Measurements from ENCODE around the gene COL4A2. TPM values are rescaled to one million over a fixed set of nuclear protein-coding genes. Genes with fewer than 3 reads are reported as not detected.

Gene COL4A2
- total RNA-seq, 4 donors from 2014 or later: 75.1 to 322 (median 115) TPM

DNA sequence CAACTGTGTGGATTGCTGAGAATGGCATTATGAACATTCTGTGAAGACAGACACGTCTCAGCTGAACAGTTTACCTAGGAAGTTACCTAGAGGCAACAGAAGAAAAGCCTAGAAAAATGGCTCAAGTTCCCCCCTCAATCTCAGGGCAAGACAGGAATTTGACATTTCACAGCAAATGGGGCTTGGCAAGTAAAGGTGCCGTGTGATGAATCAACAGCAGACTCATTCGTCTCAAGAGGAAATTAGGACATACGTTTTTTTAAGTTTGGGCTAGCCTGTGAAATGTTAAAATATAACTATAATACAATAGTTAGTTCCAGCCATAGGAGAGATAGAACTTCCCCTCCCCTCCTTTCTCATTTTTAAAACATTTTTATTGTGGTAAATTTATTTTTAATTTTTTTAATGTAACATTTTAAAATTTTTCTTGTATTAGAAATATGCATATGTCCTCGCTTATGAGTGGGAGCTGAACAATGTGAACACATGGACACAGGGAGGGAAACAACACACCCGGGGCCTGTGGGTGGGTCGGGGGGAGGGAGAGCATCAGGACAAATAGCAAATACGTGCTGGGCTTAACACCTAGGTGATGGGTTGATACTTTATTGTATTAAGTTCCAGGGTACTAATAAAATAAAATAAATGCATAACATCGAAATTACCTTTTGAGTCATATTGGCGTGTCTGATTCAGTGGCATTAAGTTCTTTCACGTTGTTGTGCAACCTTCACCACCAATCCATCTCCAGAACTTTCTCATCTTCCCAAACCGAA is 116.0 kb downstream of the COL4A2 start:
- 60 to 69% methylated on average over 10 to 12 of the region's 12 CpGs for WGBS, 2 donors (ENCODE audit: low coverage in 1 of 2)
- intact Hi-C loops (cut with DNase I; ENCODE audit: low total_unique reads): no loop called here

GRCh38 chr13:110423689-110424302 is 116.7 kb downstream of the COL4A2 start:
- WGBS, 2 donors (ENCODE audit: low coverage in 1 of 2): 75 to 91% methylated on average over 3 to 11 of the region's 11 CpGs
- H3K36me3 ChIP-seq: no peaks in the 10 kb centered on the region
- H3K9me3 ChIP-seq: no peaks in the 10 kb centered on the region
- H3K4me1 ChIP-seq: peaks cover 0 to 22% (median 14%) of the 10 kb centered on the region in 4 donors
- H3K27me3 ChIP-seq: peaks cover 6% of the 10 kb centered on the region
- peak overlapping the region; percentile 6 to 56 (median 44) for H3K27ac ChIP-seq
- no peak for DNase-seq
- intact Hi-C loops (cut with DNase I; ENCODE audit: low total_unique reads) (no loop called here), in situ Hi-C loops (cut with MboI; ENCODE audit: low pct_ligation_motif_present in 1 of 4, low pct_unique_long_range_greater_than_20kb in 1 of 4, low sequenced_read_pairs in 3 of 4) (loop anchor here in 3 of 4 donors (10.0 to 25.0 kb wide), 3 partner anchors 186 to 1461 kb away; no protein-coding TSS in a partner anchor)
- H3K4me3 ChIP-seq: no peak overlapping the region
- TF ChIP-seq EP300 (IDR thresholded peaks at IDR 0.05; ENCODE audit: low read depth) (no peak), POLR2A (IDR thresholded peaks at IDR 0.05) (no peak), CTCF (IDR thresholded peaks at IDR 0.05) (no peak), POLR2AphosphoS5 (IDR thresholded peaks at IDR 0.05) (no peak)

More for the DNA sequence above, 116.0 kb downstream of the COL4A2 start:
- DNase-seq: no peak
- TF ChIP-seq POLR2AphosphoS5 (IDR thresholded peaks at IDR 0.05) (no peak), EP300 (IDR thresholded peaks at IDR 0.05; ENCODE audit: low read depth) (no peak), POLR2A (IDR thresholded peaks at IDR 0.05) (no peak), CTCF (IDR thresholded peaks at IDR 0.05) (no peak)
- Histone ChIP-seq H3K27ac (peak overlapping the region in 3 of 4 donors; percentile 28 to 56 (median 45)), H3K9me3 (no peaks in the 10 kb centered on the region), H3K4me3 (no peak overlapping the region), H3K4me1 (peaks cover 5 to 22% (median 14%) of the 10 kb centered on the region in 4 donors), H3K27me3 (peaks cover 6% of the 10 kb centered on the region), H3K36me3 (no peaks in the 10 kb centered on the region)
- in situ Hi-C loops (cut with MboI; ENCODE audit: low pct_ligation_motif_present in 1 of 4, low pct_unique_long_range_greater_than_20kb in 1 of 4, low sequenced_read_pairs in 3 of 4): loop anchor here in 3 of 4 donors (10.0 to 25.0 kb wide), 3 partner anchors 186 to 1461 kb away; no protein-coding TSS in a partner anchor

DNA sequence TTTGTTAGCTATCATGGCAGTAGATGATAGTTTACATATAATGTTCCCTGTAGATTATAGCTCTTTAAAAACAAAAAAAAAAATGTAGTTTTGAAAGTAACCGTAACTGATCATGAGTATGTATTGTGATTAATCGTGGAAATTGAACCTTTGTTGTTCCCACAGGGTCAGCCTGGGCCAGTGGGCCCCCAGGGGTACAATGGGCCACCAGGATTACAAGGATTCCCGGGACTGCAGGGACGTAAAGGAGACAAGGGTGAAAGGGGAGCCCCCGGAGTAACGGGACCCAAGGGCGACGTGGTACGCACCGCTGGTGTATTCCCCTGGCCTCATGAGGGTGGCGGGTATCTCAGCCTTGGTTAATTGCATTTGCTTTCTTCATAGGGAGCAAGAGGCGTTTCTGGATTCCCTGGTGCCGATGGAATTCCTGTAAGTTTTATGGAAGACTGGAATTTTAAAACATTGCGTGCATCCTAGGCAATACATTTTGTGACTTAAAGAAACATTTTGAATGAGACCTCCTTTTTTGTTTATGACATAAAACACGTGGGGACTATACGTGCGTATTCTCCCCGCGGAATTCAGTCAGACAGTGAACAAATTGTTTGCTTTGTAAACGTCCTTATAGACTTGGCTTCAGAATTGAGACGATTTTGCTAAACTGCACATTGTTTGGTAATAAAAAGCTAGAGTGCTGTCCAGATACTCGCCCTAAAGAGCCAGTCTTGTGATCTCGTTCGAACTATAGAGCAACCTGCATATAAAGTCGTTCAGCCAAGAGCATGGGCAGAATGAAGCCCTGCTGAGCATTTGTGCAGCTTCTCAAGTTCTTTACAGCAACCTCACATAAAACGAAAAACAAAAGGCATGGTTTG is 117.7 kb downstream of the COL4A2 start:
- H3K27me3 ChIP-seq: peaks cover 6% of the 10 kb centered on the region
- TF ChIP-seq POLR2AphosphoS5 (IDR thresholded peaks at IDR 0.05) (no peak), CTCF (IDR thresholded peaks at IDR 0.05) (no peak), POLR2A (IDR thresholded peaks at IDR 0.05) (no peak), EP300 (IDR thresholded peaks at IDR 0.05; ENCODE audit: low read depth) (no peak)
- 31 to 42% methylated on average over 9 to 26 of the region's 26 CpGs for WGBS, 2 donors (ENCODE audit: low coverage in 1 of 2)
- peak overlapping the region; percentile 38 to 56 (median 42) for H3K27ac ChIP-seq
- H3K4me1 ChIP-seq: peaks cover 0 to 22% (median 14%) of the 10 kb centered on the region in 4 donors
- no peaks in the 10 kb centered on the region for H3K36me3 ChIP-seq
- H3K9me3 ChIP-seq: no peaks in the 10 kb centered on the region
- intact Hi-C loops (cut with DNase I; ENCODE audit: low total_unique reads): no loop called here
- DNase-seq: no peak
- in situ Hi-C loops (cut with MboI; ENCODE audit: low pct_ligation_motif_present in 1 of 4, low pct_unique_long_range_greater_than_20kb in 1 of 4, low sequenced_read_pairs in 3 of 4): loop anchor here in 3 of 4 donors (10.0 to 25.0 kb wide), 3 partner anchors 188 to 1463 kb away; no protein-coding TSS in a partner anchor
- no peak overlapping the region for H3K4me3 ChIP-seq

Data from transverse colon (tissue), 4 donors.